NCI-H345 treated with DMSO at 0.1 percent for 48 hours (cell line): ENCODE data around the gene ZBED4.

ENCODE experiments used
- DNase-seq: peaks from one replicate; lab custom pipeline; 2025; ENCODE audit not compliant: unreplicated experiment; lab: John Stamatoyannopoulos, UW

The ZBED4 gene

DNA sequence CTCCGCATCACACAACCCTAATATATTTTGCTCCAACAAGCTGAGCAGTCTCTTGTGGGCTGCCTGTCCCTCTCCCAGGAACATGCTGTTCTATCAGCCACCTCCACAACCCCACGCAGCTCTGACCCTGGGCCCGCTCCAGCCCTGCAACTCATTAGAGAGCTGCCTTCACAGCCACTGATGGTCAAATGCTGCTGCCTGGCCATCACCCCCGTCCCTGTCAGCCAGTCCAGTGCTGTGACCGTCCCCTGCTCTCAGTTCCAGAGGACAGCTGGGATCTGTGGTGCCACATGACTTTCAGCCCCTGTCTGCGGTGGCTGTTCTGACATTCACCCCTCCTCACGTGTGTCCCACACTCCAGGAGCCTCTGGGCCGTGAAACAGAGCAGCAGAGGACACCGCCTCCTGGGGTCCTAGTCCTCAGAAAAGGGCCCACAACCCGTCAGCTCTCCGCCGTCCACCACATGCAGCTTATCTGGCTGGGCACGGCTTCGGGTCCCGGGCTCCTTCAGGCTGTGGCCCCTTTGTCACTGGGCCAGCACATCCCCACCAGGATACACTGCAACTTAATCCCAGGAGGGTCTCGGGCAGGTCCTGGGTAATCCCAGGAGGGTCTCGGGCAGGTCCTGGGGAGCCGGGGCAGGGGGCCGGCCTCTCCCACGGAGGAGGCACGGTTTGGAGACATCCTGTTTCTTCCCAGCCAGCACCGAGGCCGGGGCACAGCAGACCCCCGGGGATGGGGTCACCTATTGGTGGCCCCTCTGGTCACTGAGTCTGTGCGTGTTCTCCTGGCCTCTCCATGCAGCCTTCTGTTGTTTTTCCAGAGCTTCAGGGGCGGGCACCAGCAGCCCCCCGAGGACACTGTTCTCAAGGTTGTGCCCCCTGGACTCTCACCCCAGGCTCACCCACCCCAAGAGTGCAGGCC lies 79.9 kb downstream of the ZBED4 start:
- no peak for DNase-seq

DNA sequence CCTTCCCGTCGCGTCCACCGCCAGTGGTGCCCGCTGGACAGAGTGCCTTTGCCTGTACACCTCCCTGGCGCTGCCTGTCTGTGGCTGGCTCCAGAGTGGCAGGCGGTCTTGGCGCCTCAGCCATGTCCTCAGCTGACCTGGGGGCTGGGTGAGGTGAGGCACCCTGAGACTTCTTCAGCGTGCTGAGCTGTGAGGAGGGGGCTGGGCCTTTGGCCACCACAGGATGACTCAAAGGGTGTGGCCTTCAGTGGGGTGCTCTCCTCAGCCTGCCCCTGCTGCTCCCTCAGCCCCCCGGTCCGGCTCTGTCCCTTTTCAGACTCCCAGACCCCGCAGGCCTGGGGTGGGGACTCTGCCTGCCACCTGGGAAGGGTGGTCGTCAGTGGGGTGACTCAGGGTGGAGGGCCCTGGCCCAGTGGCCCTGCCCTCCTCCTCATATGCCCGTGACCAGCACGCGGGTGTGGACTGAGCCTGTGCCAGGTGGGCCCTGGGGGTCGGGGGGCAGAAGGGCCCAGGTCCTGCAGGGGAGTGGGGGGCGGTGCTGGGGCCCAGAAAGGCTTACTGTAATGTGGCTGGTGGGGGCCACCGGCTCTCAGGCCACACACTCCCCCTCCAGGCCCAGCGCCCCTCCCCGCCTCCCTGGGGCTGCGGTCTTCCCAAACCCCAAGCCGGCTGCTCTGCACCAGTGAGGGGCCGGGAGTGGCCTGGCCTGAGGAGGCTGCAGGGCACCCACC lies 80.7 kb downstream of the ZBED4 start:
- DNase-seq: no peak

GRCh38 chr22:49934891-49935557 lies 81.4 kb downstream of the ZBED4 start:
- DNase-seq: no peak

GRCh38 chr22:49935561-49935960 lies 81.9 kb downstream of the ZBED4 start:
- no peak for DNase-seq

GRCh38 chr22:49936018-49936972 lies 82.7 kb downstream of the ZBED4 start:
- DNase-seq: no peak

GRCh38 chr22:49936973-49937757 lies 83.5 kb downstream of the ZBED4 start:
- DNase-seq: no peak

GRCh38 chr22:49937758-49938564 lies 84.3 kb downstream of the ZBED4 start:
- DNase-seq: no peak

DNA sequence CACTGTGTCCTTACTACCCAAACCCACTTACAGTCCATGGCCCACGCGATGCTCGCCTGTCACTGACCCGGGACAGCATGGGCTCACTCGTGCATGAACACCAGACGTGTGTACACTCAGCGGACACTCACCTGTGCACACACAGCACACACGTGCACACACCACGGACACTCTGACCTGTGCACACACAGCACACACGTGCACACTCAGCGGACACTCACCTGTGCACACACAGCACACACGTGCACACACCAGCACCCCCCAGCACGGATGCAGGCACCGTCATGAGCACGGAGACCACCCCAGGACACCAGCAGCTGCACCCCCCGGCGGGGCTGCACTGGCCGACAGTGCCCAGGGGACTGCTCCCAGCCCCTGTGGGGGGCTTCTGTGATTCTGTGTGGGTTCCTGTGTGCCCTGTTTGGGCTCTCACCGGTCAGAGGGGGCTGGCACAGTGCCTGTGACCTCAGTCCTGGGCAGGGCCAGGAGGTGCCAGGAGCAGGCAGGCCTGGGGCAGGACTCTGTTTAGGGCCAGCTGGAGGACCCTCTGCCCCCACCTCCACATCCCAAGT lies 85.0 kb downstream of the ZBED4 start:
- DNase-seq: no peak
